Measurements from ENCODE around the gene SERPINE1.

- TF ChIP-seq CTCF (IDR thresholded peaks at IDR 0.05) (no peak), POLR2AphosphoS5 (IDR thresholded peaks at IDR 0.05) (no peak), POLR2A (IDR thresholded peaks at IDR 0.05) (no peak)
Observed at GRCh38 chr7:101173752-101174244, 46.9 kb downstream of the SERPINE1 start.

Measured in prostate gland (tissue), 2 donors.